Large intestine (tissue), 3 donors: ENCODE results near the gene SLC29A3. TPM values are rescaled to one million over a fixed set of nuclear protein-coding genes. Genes with fewer than 3 reads are reported as not detected.

ENCODE experiments used
- DNase-seq, 2 donors: peaks; one replicate each; pipeline versions ENCODE4 v3.0.0 to v3.0.0-alpha.2; 2013
- H3K27ac ChIP-seq: one replicate; pipeline ENCODE4 v1.5.1; 2013; ENCODE audit warnings: low read length
- H3K27me3 ChIP-seq: 2 replicates; pipeline ENCODE4 v1.6.1; 2013; ENCODE audit warnings: low read length; ENCODE audit not compliant: control insufficient read depth, insufficient read depth
- H3K36me3 ChIP-seq: 2 replicates; pipeline ENCODE4 v1.6.1; 2013; ENCODE audit warnings: low read length; ENCODE audit not compliant: control insufficient read depth, insufficient read depth
- H3K4me1 ChIP-seq: one replicate; pipeline ENCODE4 v1.6.1; 2013; ENCODE audit warnings: low read length; ENCODE audit not compliant: control insufficient read depth, insufficient read depth
- H3K4me3 ChIP-seq: one replicate; pipeline ENCODE4 v1.5.1; 2013; ENCODE audit warnings: low read length
- H3K9me3 ChIP-seq: one replicate; pipeline ENCODE4 v1.6.1; 2013; ENCODE audit warnings: mild to moderate bottlenecking, low read depth, low read length, moderate library complexity; ENCODE audit not compliant: control insufficient read depth
- WGBS: methylation state at CpG from one replicate; pipeline ENCODE4 v1.1.5; 2013; ENCODE audit warnings: low lambda C conversion rate; ENCODE audit not compliant: insufficient coverage; 5-methylcytosine and 5-hydroxymethylcytosine counted together
- polyA plus RNA-seq: library from polyadenylated mRNA; unstranded; fragments of 120-200 nt; gene quantifications from one replicate; pipeline ENCODE4 v1.2.1, GENCODE V29; 2013

The SLC29A3 gene
- polyA plus RNA-seq, 1 donor: 16.2 TPM

- Histone ChIP-seq H3K27ac (no peak overlapping the region), H3K9me3 (no peaks in the 10 kb centered on the region), H3K27me3 (no peaks in the 10 kb centered on the region), H3K4me1 (peaks cover 15% of the 10 kb centered on the region), H3K36me3 (no peaks in the 10 kb centered on the region), H3K4me3 (no peak overlapping the region)
- no peak for DNase-seq
- WGBS: no CpG with 5 or more reads among the region's 3 CpGs
These were observed 62.6 kb downstream of the SLC29A3 start for GRCh38 chr10:71381611-71382010.

DNA sequence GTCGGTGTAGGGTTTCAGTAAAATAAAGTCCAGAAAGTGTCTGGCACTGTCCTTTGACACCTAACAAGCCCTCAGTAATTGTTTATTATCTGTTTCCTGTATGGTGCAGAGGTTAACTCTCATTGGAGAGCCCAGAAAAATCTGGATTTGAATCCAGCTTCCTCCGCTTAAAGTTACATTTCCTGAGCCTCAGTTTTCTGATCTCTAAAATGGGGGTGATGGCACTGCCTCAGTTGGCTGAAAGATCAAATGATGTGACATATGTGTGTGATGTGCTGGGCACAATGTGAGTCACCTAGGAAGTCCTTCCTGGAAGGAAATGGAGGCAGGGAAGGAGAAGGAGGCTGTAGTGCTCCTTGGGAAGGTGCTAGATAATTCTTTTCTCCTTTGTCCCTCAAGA lies 63.0 kb downstream of the SLC29A3 start:
- no CpG with 5 or more reads among the region's 2 CpGs for whole genome bisulfite sequencing
- Histone ChIP-seq H3K4me3 (no peak overlapping the region), H3K9me3 (no peaks in the 10 kb centered on the region), H3K36me3 (no peaks in the 10 kb centered on the region), H3K27me3 (no peaks in the 10 kb centered on the region), H3K27ac (no peak overlapping the region), H3K4me1 (peaks cover 12% of the 10 kb centered on the region)
- DNase-seq: no peak

GRCh38 chr10:71382757-71383156 lies 63.7 kb downstream of the SLC29A3 start:
- no peaks in the 10 kb centered on the region for H3K27me3 ChIP-seq
- no CpG with 5 or more reads among the region's 1 CpG for WGBS
- H3K27ac ChIP-seq: no peak overlapping the region
- H3K4me1 ChIP-seq: peaks cover 8% of the 10 kb centered on the region
- no peak overlapping the region for H3K4me3 ChIP-seq
- H3K36me3 ChIP-seq: no peaks in the 10 kb centered on the region
- H3K9me3 ChIP-seq: no peaks in the 10 kb centered on the region
- DNase-seq: no peak

GRCh38 chr10:71383972-71384687 lies 65.1 kb downstream of the SLC29A3 start:
- H3K4me3 ChIP-seq: no peak overlapping the region
- no peak overlapping the region for H3K27ac ChIP-seq
- no peaks in the 10 kb centered on the region for H3K9me3 ChIP-seq
- WGBS: no CpG with 5 or more reads among the region's 10 CpGs
- no peaks in the 10 kb centered on the region for H3K36me3 ChIP-seq
- H3K27me3 ChIP-seq: peaks cover 4% of the 10 kb centered on the region
- DNase-seq: peak; percentile 47 to 48
- no peaks in the 10 kb centered on the region for H3K4me1 ChIP-seq

- Histone ChIP-seq H3K9me3 (no peaks in the 10 kb centered on the region), H3K4me3 (no peak overlapping the region), H3K27me3 (peaks cover 22% of the 10 kb centered on the region), H3K27ac (no peak overlapping the region), H3K4me1 (no peaks in the 10 kb centered on the region), H3K36me3 (no peaks in the 10 kb centered on the region)
- DNase-seq: no peak
- 63% methylated on average over 4 of the region's 5 CpGs for WGBS
These were observed 69.1 kb downstream of the SLC29A3 start for GRCh38 chr10:71388171-71388570.

GRCh38 chr10:71388583-71389310 lies 69.7 kb downstream of the SLC29A3 start:
- H3K9me3 ChIP-seq: no peaks in the 10 kb centered on the region
- no peaks in the 10 kb centered on the region for H3K36me3 ChIP-seq
- DNase-seq: no peak
- H3K27ac ChIP-seq: no peak overlapping the region
- H3K4me1 ChIP-seq: no peaks in the 10 kb centered on the region
- peaks cover 22% of the 10 kb centered on the region for H3K27me3 ChIP-seq
- H3K4me3 ChIP-seq: no peak overlapping the region
- WGBS: no CpG with 5 or more reads among the region's 8 CpGs

GRCh38 chr10:71389768-71390460 lies 70.9 kb downstream of the SLC29A3 start:
- no peaks in the 10 kb centered on the region for H3K4me1 ChIP-seq
- no peak for DNase-seq

DNA sequence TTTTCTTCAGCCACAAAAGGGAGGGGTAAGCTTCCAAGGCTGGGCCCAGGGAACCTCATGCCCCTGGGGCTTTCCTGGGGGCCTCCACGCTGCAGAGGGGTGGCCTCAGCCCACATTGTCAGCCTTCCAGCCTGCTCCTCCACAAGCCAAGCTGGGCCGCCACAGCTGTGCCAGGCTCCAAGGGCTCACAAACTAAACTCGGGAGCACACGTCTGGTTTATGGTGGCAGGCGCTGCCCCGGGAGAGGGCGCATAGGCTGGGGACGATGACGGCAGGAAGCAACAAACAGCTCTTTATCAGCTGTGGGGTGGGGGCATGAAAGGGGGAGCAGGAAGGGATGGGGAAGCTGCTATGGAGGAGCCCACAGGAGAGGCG lies 71.4 kb downstream of the SLC29A3 start:
- Histone ChIP-seq H3K27me3 (peaks cover 34% of the 10 kb centered on the region), H3K4me3 (no peak overlapping the region), H3K4me1 (no peaks in the 10 kb centered on the region), H3K9me3 (no peaks in the 10 kb centered on the region), H3K36me3 (no peaks in the 10 kb centered on the region), H3K27ac (no peak overlapping the region)
- no CpG with 5 or more reads among the region's 10 CpGs for WGBS
- peak in 1 of 2 donors; percentile 17 for DNase-seq

More at GRCh38 chr10:71389768-71390460, 70.9 kb downstream of the SLC29A3 start:
- Histone ChIP-seq H3K27me3 (peaks cover 29% of the 10 kb centered on the region), H3K27ac (no peak overlapping the region), H3K4me3 (no peak overlapping the region), H3K9me3 (no peaks in the 10 kb centered on the region), H3K36me3 (no peaks in the 10 kb centered on the region)
- no CpG with 5 or more reads among the region's 14 CpGs for WGBS

- no peaks in the 10 kb centered on the region for H3K4me1 ChIP-seq
- no CpG with 5 or more reads among the region's 3 CpGs for WGBS
- H3K36me3 ChIP-seq: no peaks in the 10 kb centered on the region
- no peaks in the 10 kb centered on the region for H3K9me3 ChIP-seq
- no peak overlapping the region for H3K27ac ChIP-seq
- DNase-seq: no peak
- H3K27me3 ChIP-seq: peaks cover 39% of the 10 kb centered on the region
- no peak overlapping the region for H3K4me3 ChIP-seq
These were observed 72.0 kb downstream of the SLC29A3 start for GRCh38 chr10:71390921-71391690.

GRCh38 chr10:71391701-71392100 lies 72.6 kb downstream of the SLC29A3 start:
- no peak for DNase-seq
- H3K4me3 ChIP-seq: no peak overlapping the region
- H3K4me1 ChIP-seq: no peaks in the 10 kb centered on the region
- peaks cover 43% of the 10 kb centered on the region for H3K27me3 ChIP-seq
- WGBS: 80% methylated on average over 1 of the region's 5 CpGs
- H3K27ac ChIP-seq: no peak overlapping the region
- H3K36me3 ChIP-seq: no peaks in the 10 kb centered on the region
- no peaks in the 10 kb centered on the region for H3K9me3 ChIP-seq
